Lower leg skin (tissue), 3 donors: ENCODE data around the gene ACTR2.

Experiments
- POLR2A ChIP-seq, 2 donors: fragments of 450-650 bp; IDR thresholded peaks; one replicate each; pipeline ENCODE4 v1.6.1; 2016 to 2017; ENCODE audit warnings: antibody characterized with exemption in 2 of 2, mild to moderate bottlenecking in 1 of 2, moderate library complexity in 1 of 2
- TF ChIP-seq, protein P1 (sequence below), 3 donors: fragments of 450-650 bp; IDR thresholded peaks; one replicate each; pipeline ENCODE4 v1.5.1; 2016; ENCODE audit warnings: antibody characterized with exemption in 3 of 3, mild to moderate bottlenecking in 3 of 3, moderate library complexity in 2 of 3

DNA sequence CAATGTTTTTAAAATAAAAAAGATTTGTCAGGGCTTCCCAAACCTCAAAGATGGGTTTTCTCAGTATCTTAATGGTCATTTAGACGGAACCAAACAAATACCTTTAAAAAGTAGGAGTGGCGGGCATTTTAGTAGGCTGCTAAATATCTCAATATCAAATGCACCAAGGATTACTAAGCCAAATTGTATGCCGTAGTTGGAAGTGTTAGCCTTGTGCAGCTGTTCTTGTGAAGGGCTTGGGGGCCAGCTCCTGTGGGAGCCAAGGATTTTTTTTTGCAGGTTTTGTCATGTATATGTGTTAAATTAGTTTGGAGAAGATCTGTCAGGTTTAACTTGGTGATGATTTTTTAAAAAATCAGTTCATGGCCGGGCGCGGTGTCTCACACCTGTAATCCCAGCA is 52.1 kb downstream of the ACTR2 start:
- TF ChIP-seq, protein P1, sequence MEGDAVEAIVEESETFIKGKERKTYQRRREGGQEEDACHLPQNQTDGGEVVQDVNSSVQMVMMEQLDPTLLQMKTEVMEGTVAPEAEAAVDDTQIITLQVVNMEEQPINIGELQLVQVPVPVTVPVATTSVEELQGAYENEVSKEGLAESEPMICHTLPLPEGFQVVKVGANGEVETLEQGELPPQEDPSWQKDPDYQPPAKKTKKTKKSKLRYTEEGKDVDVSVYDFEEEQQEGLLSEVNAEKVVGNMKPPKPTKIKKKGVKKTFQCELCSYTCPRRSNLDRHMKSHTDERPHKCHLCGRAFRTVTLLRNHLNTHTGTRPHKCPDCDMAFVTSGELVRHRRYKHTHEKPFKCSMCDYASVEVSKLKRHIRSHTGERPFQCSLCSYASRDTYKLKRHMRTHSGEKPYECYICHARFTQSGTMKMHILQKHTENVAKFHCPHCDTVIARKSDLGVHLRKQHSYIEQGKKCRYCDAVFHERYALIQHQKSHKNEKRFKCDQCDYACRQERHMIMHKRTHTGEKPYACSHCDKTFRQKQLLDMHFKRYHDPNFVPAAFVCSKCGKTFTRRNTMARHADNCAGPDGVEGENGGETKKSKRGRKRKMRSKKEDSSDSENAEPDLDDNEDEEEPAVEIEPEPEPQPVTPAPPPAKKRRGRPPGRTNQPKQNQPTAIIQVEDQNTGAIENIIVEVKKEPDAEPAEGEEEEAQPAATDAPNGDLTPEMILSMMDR (IDR thresholded peaks at IDR 0.05): no peak
- TF ChIP-seq POLR2A (IDR thresholded peaks at IDR 0.05): no peak
